Cardiac fibroblast (primary cell): ENCODE data around the gene SCRN2.

ENCODE experiments used
- DNase-seq, 2 donors: peaks; one replicate each; pipeline versions ENCODE4 v3.0.0 to v3.0.0-alpha.2; 2010; ENCODE audit warnings: low read depth in 2 of 2
- H3K4me3 ChIP-seq, 2 donors: replicated peaks in 1 of 2; 1 replicate in 1 of 2; 2 replicates in 1 of 2; pipeline ENCODE4 v1.5.1; 2011; ENCODE audit warnings: low read depth in 2 of 2, low read length in 2 of 2, mild to moderate bottlenecking in 2 of 2, moderate library complexity in 1 of 2
- TF ChIP-seq, protein P1 (sequence below): IDR thresholded peaks from one replicate; pipeline ENCODE4 v1.5.1; 2011; ENCODE audit warnings: low read depth, mild to moderate bottlenecking, low read length, inconsistent platforms

Gene SCRN2

GRCh38 chr17:47840742-47841487 is at the start of gene SCRN2:
Gene SCRN2, minus strand, starts transcription at chr17:47841273. Its CDS starts 430 bp downstream, at chr17:47840843.
- DNase-seq, result peak; percentile 86 to 88

DNA sequence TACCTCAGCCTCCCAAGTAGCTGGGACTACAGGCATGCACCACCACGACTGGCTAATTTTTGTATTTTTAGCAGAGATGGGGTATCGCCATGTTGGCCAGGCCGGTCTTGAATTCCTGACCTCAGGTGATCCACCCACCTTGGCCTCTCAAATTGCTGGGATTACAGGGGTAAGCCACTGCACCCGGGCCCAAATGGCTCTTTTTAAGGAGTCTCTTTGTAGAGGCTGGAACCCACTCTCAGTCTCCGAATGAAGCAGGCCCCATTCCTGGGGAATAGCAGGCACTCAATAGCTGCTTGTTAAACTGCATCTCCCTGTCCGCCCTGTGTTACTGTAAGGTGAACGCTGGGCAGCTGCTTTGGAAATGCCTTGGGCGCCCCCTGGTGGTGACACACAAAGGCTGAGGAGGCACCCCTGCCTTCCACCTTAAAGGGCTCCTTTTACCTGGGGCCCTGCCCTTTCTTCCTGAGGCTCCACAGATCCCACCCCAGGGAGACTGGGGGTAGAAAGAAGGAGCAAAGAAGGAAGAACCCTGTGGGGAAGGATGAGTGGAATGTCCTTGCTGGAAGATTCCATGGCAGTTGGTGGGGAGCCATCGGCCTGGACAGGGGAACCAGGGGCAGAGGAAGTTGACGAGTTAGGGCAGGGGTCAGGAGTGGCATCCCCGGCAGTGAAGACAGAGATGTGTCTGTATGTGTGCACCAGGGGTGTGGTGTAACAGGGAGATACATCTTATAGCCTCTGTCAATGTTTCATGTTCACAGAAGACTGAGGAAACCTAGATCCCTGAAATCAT is 48.9 kb upstream of the SCRN2 start:
- TF ChIP-seq, protein P1, sequence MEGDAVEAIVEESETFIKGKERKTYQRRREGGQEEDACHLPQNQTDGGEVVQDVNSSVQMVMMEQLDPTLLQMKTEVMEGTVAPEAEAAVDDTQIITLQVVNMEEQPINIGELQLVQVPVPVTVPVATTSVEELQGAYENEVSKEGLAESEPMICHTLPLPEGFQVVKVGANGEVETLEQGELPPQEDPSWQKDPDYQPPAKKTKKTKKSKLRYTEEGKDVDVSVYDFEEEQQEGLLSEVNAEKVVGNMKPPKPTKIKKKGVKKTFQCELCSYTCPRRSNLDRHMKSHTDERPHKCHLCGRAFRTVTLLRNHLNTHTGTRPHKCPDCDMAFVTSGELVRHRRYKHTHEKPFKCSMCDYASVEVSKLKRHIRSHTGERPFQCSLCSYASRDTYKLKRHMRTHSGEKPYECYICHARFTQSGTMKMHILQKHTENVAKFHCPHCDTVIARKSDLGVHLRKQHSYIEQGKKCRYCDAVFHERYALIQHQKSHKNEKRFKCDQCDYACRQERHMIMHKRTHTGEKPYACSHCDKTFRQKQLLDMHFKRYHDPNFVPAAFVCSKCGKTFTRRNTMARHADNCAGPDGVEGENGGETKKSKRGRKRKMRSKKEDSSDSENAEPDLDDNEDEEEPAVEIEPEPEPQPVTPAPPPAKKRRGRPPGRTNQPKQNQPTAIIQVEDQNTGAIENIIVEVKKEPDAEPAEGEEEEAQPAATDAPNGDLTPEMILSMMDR, result peak; percentile 95
- DNase-seq, result peak; percentile 86 to 88
- H3K4me3 ChIP-seq, result no peak overlapping the region

More at GRCh38 chr17:47840742-47841487, at the start of gene SCRN2:
- peak within 1 kb of the TSS; percentile 77 to 86 for H3K4me3 ChIP-seq
- TF ChIP-seq, protein P1, result peak; percentile 96

GRCh38 chr17:47888293-47888692 is 47.2 kb upstream of the SCRN2 start:
- no peak for DNase-seq
- TF ChIP-seq, protein P1, result no peak
- H3K4me3 ChIP-seq, result no peak overlapping the region

GRCh38 chr17:47884905-47885730 is 44.0 kb upstream of the SCRN2 start:
- TF ChIP-seq, protein P1, result no peak
- H3K4me3 ChIP-seq, result no peak overlapping the region
- DNase-seq, result no peak

DNA sequence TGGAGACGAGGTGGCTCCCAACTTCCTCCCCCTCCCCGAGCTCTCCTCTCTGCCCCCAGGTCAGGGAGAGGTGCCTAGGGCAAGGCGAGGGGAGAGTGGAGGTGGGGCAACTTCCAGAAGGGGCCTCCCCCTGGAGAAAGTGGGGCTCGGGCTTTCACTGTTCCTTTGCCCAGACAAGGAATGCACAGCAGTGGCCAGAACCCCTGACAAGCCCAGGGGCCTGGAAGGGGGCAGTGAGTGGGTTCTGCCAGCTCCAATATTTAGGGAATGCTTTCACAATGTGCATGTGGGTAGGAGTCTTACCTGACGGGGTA is 43.3 kb upstream of the SCRN2 start:
- TF ChIP-seq, protein P1, result no peak
- H3K4me3 ChIP-seq, result no peak overlapping the region
- DNase-seq, result no peak

DNA sequence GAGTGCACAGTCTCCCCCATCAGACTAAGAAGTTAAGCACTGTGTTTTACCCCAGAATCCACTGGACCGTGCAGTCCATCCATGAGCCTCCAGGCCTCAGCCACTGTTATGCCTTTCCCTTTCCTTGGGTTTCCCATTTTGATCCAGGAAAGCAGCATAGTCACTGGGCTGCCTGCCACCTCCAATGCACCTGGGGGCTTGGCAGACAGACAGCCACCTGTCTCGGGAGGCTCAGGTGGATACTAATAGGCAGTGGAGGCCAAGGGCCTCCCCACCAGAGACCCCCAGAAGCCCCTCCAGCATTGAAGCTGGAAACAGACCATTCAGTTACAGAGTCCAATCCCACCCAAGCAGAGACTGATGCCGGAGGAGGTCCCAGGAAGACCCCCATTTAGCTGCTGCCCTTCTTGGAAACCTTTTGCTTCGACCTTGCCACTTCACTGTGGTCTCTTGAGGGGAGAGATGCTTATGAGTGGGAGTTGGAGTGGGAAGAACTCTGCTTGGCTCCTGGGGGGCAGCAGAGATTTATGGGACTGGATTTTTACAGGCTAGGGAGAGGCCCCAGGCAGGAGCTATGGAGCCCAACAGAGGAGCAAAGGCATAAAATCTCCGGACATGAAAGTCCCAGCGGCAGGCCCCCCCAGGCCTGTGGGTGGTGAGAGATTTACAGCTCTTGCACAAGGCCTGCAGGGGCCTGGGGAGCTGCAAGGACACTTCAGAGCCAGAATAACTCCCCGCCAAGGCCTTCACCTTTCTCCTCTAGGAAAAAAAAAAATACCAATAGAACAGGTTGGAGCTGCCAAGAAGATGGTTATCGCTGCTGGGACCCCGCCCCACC is 42.7 kb upstream of the SCRN2 start:
- TF ChIP-seq, protein P1, result no peak
- no peak overlapping the region for H3K4me3 ChIP-seq
- no peak for DNase-seq
